DND-41 (cell line): ENCODE results near the gene ZIM2.

ENCODE experiments used
- CTCF ChIP-seq: IDR thresholded peaks from 2 replicates; pipeline ENCODE4 v1.5.1; 2012; ENCODE audit warnings: borderline replicate concordance, low read length, moderate library complexity, mild to moderate bottlenecking; ENCODE audit not compliant: poor library complexity, severe bottlenecking; ENCODE audit errors: extremely low read depth
- EZH2 ChIP-seq: IDR thresholded peaks from 3 replicates; pipeline ENCODE4 v1.6.1; 2012; ENCODE audit warnings: borderline replicate concordance, low read depth, mild to moderate bottlenecking, moderate library complexity, low read length, inconsistent platforms; ENCODE audit not compliant: severe bottlenecking

- TF ChIP-seq CTCF (no peak), EZH2 (no peak)
Observed at GRCh38 chr19:56821209-56821608, 19.3 kb downstream of the ZIM2 start.
